ENCODE data around the gene ZACN. TPM values are rescaled to one million over a fixed set of nuclear protein-coding genes. Genes with fewer than 3 reads are reported as not detected.

The ZACN gene
- total RNA-seq, 1 donor from 2014 or later: not detected

- intact Hi-C loops (cut with DNase I): no loop called here
- DNase-seq (ENCODE audit: missing footprints): no peak
- ATAC-seq: peak; percentile 13
These were observed 1.2 kb downstream of the ZACN start for GRCh38 chr17:76079956-76080767.

GRCh38 chr17:76080768-76081287, 1.8 kb downstream of the ZACN start:
- ATAC-seq: peak; percentile 7
- no peak for DNase-seq (ENCODE audit: missing footprints)
- intact Hi-C loops (cut with DNase I): no loop called here

- no peak for DNase-seq (ENCODE audit: missing footprints)
- peak; percentile 8 for ATAC-seq
- intact Hi-C loops (cut with DNase I): no loop called here
These were observed 2.6 kb downstream of the ZACN start for GRCh38 chr17:76081295-76082210.

- DNase-seq (ENCODE audit: missing footprints) (no peak), ATAC-seq (no peak)
- intact Hi-C loops (cut with DNase I): no loop called here
These were observed 3.6 kb downstream of the ZACN start for GRCh38 chr17:76082326-76083251.

GRCh38 chr17:76083536-76084182, 4.7 kb downstream of the ZACN start:
- DNase-seq (ENCODE audit: missing footprints) (no peak), ATAC-seq (no peak)
- intact Hi-C loops (cut with DNase I): no loop called here

- no peak for ATAC-seq
- intact Hi-C loops (cut with DNase I): no loop called here
- no peak for DNase-seq (ENCODE audit: missing footprints)
These were observed 6.2 kb downstream of the ZACN start for GRCh38 chr17:76085066-76085730.

GRCh38 chr17:76085731-76086366, 6.9 kb downstream of the ZACN start:
- intact Hi-C loops (cut with DNase I): no loop called here
- ATAC-seq: no peak

GRCh38 chr17:76086384-76086783, 7.4 kb downstream of the ZACN start:
- intact Hi-C loops (cut with DNase I): no loop called here
- ATAC-seq: no peak
- no peak for DNase-seq (ENCODE audit: missing footprints)

More at GRCh38 chr17:76085731-76086366, 6.9 kb downstream of the ZACN start:
- no peak for DNase-seq (ENCODE audit: missing footprints)

GRCh38 chr17:76087531-76087930, 8.5 kb downstream of the ZACN start:
- DNase-seq (ENCODE audit: missing footprints): no peak
- intact Hi-C loops (cut with DNase I): no loop called here
- ATAC-seq: no peak

- no peak for DNase-seq (ENCODE audit: missing footprints)
- intact Hi-C loops (cut with DNase I): no loop called here
These were observed 9.3 kb downstream of the ZACN start for GRCh38 chr17:76088041-76088867.

GRCh38 chr17:76088868-76089576, 10.0 kb downstream of the ZACN start:
- ATAC-seq (no peak), DNase-seq (ENCODE audit: missing footprints) (no peak)
- intact Hi-C loops (cut with DNase I): no loop called here

More at GRCh38 chr17:76088041-76088867, 9.3 kb downstream of the ZACN start:
- no peak for ATAC-seq

- peak; percentile 52 for ATAC-seq
- intact Hi-C loops (cut with DNase I): no loop called here
- DNase-seq (ENCODE audit: missing footprints): no peak
These were observed 10.9 kb downstream of the ZACN start for GRCh38 chr17:76089680-76090516.

- DNase-seq (ENCODE audit: missing footprints) (no peak), ATAC-seq (no peak)
- intact Hi-C loops (cut with DNase I): no loop called here
These were observed 11.6 kb downstream of the ZACN start for GRCh38 chr17:76090517-76091129.

- DNase-seq (ENCODE audit: missing footprints) (no peak), ATAC-seq (no peak)
- intact Hi-C loops (cut with DNase I): no loop called here
These were observed 12.7 kb downstream of the ZACN start for GRCh38 chr17:76091526-76092286.

All from Right ventricle myocardium inferior (tissue), 1 donor.